AG09319 (cell line): Measurements from ENCODE around the gene NT5M.

ENCODE experiments used
- DNase-seq: peaks from one replicate; pipeline ENCODE4 v3.0.0-alpha.2; 2010; ENCODE audit warnings: low read depth; ENCODE audit errors: extremely low read depth
- TF ChIP-seq, protein P1 (sequence below): IDR thresholded peaks from 2 replicates; pipeline ENCODE4 v1.5.1; 2011; ENCODE audit warnings: low read depth, mild to moderate bottlenecking, inconsistent platforms, low read length, moderate library complexity

NT5M gene

DNA sequence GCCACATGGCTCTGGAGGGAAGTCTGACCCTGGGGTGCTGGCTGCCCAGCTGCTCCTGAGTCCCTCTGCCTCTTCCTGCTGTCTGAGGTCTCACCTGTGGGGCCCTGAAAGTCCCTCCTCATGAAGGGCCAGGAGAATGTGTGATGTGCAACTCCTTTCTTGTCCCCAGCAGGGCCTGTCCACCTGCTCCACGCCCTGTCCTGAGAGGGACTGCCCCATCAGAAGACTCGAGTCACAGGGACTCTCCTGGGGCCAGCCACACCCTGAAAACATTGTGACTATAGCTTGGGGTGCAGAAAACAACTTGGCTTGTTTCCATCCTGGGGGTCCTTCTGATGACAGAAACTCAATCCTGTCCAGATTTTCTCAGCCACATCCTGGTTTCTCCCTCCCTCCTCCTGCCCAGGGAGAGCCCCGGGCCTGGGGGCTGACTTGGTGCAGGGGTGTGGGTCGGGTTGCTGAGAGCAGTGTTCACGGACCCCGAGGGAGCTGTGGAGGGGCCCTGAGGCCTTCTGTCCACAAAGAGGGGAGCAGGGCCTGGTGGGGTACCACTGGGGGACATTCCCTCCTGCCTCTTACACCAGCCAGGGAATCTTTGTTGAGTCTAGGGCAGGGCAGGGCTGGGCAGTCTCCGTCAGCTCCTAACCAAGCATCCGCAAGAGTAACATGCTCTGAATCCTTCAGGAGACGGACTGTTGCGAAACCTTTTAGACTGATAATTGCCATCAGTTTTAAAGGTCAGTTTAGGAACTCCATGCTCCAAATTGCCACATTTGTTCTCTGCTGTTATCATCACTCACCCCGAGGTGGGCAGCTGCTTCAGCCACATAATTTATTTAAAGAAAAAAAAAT lies 45.9 kb downstream of the NT5M start:
- TF ChIP-seq, protein P1, sequence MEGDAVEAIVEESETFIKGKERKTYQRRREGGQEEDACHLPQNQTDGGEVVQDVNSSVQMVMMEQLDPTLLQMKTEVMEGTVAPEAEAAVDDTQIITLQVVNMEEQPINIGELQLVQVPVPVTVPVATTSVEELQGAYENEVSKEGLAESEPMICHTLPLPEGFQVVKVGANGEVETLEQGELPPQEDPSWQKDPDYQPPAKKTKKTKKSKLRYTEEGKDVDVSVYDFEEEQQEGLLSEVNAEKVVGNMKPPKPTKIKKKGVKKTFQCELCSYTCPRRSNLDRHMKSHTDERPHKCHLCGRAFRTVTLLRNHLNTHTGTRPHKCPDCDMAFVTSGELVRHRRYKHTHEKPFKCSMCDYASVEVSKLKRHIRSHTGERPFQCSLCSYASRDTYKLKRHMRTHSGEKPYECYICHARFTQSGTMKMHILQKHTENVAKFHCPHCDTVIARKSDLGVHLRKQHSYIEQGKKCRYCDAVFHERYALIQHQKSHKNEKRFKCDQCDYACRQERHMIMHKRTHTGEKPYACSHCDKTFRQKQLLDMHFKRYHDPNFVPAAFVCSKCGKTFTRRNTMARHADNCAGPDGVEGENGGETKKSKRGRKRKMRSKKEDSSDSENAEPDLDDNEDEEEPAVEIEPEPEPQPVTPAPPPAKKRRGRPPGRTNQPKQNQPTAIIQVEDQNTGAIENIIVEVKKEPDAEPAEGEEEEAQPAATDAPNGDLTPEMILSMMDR: no peak
- DNase-seq: no peak

DNA sequence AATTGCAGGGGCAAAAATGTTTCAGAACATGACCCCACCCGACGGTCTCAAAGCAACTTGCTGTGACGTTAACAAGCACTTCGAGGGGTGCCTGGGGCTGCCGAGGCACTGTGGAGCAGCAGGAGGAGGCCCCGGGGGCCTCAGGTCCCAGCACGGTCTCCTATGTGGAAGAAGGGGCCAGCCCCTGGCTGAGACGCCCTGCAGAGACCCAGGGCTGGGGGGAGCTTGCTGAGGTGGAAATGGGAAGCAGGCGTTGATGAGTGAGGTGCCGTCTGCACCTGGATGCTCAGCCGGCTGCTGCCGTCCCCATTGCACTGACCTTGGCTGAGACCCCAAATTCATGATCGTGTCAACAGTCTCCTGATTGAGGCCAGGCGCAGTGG lies 46.5 kb downstream of the NT5M start:
- no peak for DNase-seq

DNA sequence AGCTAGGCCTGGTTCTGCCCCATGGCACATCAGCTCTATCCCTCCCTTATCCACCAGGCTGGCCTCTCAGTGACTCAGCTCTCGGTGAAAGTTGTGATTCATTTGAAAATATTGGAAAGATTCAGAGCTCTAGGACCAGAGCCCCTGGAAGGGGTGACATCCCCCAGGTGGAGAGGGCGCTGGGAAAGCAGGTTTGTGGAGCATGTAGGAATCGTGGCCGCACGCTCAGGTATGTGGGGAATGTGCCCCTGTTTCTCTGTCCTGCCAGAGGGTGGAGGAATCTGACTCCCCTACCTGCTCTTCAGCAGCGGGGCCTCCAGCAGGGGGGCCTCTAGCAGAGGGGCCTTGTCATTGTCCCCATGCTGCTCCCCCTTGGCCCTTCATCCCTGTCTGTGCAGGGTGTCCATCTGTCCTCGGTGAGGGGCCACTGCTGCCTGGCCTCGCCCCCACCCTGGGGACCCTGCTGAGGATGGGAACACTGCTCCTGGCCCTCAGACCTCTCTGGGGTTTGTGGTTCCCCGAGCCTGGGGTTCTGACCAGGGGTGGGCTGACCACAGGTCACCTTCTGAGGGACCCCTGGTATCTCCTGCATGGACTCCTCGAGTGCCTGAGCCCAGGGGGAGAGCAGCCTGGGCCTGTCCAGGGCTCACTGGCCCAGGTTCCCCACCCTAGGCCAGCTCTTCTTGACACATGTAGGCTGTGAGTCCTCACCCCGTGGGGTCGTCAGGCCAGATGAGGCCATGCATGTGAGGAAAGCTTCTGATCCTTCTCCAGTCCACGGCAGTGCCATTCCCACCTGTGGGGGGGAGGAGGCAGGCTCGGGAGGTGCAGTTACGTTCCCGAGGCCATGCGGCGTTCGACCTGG lies 47.5 kb downstream of the NT5M start:
- TF ChIP-seq, protein P1: no peak
- no peak for DNase-seq

More for the DNA sequence above, 46.5 kb downstream of the NT5M start:
- TF ChIP-seq, protein P1: no peak

DNA sequence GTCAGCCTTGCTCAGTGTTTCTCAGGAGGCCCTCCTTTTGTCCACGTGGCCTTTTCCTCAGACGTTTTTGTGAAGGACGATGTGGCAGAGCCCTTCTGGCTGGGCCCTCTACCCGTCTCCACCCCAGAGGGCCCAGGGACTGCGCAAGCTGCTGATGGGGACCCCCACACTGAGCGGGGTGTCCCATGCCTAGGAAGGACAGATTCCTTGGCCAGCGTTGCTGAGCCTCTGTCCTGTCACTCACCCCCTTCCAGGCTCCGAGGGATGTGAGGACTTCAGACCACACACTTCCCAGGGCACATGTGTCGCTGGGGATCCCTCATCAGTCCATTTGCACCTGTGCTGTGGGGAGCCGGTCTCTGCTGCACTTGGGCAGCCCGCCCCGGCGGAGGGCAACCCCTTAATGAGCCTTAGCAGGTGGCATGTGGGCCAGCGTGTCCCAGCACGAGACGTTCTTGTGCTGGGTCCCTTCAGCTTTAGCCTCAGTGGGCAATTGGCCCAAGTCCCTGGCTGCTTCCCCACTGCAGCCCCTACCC lies 48.3 kb downstream of the NT5M start:
- TF ChIP-seq, protein P1: no peak
- DNase-seq: no peak

DNA sequence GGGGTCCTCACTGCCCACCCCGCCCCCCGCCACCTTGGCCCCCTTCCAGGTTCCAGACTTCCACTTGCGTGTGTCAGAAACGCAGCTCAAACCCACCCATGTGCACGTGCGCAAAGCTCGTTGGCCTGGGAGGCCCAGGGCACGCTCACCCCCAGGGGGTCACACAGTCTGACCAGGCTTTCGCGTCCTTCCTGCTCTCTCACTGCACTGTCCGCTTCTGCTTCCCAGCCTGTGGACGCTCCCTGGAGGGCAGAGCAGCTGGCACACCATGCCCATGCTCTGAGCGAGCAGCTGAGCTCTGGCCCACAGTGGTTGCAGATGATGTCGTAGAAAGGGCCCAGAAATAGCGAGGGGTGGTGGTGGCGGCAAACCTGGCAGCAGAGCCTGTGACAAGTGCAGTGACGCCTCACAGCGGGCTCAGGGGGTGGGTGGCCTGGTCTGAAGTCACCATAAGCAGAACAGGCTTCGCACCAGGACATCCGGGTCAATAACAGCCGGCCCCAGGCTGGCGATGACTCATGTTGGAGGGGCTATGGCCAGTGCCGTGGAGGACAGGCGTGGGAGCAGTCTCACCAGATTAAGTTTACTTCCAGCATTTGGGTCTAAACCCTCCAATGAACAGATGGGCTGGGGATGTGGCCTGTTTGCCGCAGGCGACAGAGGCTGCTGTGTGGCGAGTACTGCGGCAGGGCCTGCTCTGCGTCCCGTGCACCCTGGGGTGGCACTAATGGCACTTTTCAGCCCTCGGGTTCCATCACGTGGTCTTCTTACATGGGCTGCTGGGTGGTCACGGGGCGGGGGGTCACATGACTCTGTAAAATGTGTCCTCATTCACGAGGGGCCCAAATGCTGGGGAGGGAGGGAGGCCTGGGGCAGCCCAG lies 49.0 kb downstream of the NT5M start:
- no peak for DNase-seq
- TF ChIP-seq, protein P1: no peak

DNA sequence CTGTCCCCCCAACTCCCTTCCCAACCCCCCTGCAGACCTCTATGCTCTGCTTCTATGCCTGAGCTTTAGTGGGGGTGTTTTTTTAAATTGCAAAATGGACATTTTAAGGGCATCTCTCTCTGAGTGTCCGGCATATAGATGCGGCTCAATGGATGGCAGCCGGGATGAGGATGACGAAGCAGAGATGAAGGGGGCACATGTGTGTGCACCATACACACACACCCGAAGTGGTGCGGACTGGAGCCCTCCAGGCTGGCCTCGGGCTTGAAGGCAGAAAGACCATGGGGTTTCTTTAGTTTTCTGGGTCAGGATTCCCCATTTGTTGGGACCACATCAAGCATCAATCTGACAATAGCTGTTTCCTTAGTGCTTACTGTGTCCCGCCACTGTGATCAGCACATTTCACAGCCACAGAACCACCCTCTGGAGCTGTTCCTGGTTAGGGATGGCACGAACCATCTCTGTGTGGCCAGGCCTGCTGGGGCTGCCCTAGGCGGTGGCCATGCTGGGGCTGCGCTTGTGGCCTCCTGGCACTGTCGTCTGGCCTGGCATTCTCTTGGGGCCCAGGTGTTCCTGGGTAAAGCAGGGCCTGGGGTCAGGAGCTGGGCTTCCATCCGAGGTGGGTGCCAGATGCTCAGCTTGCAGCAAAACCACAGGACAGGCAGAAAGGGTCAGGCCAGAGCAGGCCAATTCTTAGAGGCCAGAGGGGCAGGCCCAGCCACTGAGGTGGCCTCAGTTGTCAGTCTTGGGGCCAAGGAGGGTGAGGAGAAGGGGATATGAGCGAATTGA lies 49.9 kb downstream of the NT5M start:
- no peak for DNase-seq
- TF ChIP-seq, protein P1: no peak
